Astrocyte (in vitro differentiated cells and primary cell): ENCODE data around the gene LRRC42. TPM values are rescaled to one million over a fixed set of nuclear protein-coding genes. Genes with fewer than 3 reads are reported as not detected.
"Not testable (repeated sequence)": the region's sequence is repeated elsewhere in the genome, so short reads cannot be mapped to it uniquely, and the experiment has no call there.

Experiments used
- DNase-seq: peaks from one replicate; pipeline ENCODE4 v3.0.0-alpha.2; 2010; ENCODE audit warnings: low read depth
- FAIRE-seq: peaks from 2 replicates; lab custom pipeline; 2011; peaks lifted over from hg19 to GRCh38; lab: Jason Lieb, UNC
- H2AFZ ChIP-seq: 2 replicates; pipeline ENCODE4 v1.6.0; 2012; ENCODE audit warnings: low read depth, low read length, inconsistent platforms
- H3K27ac ChIP-seq: 2 replicates; pipeline ENCODE4 v1.5.1; 2011; ENCODE audit warnings: low read depth, low read length, inconsistent platforms
- H3K27me3 ChIP-seq: 2 replicates; pipeline ENCODE4 v1.6.0; 2011; ENCODE audit warnings: low read length, inconsistent platforms; ENCODE audit not compliant: insufficient read depth
- H3K36me3 ChIP-seq: 2 replicates; pipeline ENCODE4 v1.5.1; 2011; ENCODE audit warnings: low read length, inconsistent platforms; ENCODE audit not compliant: insufficient read depth
- H3K4me1 ChIP-seq: 2 replicates; pipeline ENCODE4 v1.5.1; 2011; ENCODE audit warnings: low read length, inconsistent platforms; ENCODE audit not compliant: insufficient read depth
- H3K4me2 ChIP-seq: 2 replicates; pipeline ENCODE4 v1.6.0; 2012; ENCODE audit warnings: low read length, inconsistent platforms
- H3K4me3 ChIP-seq: 2 replicates; pipeline ENCODE4 v1.5.1; 2011; ENCODE audit warnings: low read depth, mild to moderate bottlenecking, low read length, inconsistent platforms; ENCODE audit not compliant: insufficient read depth
- H3K79me2 ChIP-seq: 2 replicates; pipeline ENCODE4 v1.6.0; 2012; ENCODE audit warnings: mild to moderate bottlenecking, low read length, inconsistent platforms; ENCODE audit not compliant: insufficient read depth
- H3K9ac ChIP-seq: 2 replicates; pipeline ENCODE4 v1.6.0; 2012; ENCODE audit warnings: mild to moderate bottlenecking, low read length, inconsistent platforms
- H3K9me3 ChIP-seq: 2 replicates; pipeline ENCODE4 v1.5.1; 2012; ENCODE audit warnings: low read depth, mild to moderate bottlenecking, low read length, inconsistent platforms; ENCODE audit not compliant: insufficient read depth
- H4K20me1 ChIP-seq: 2 replicates; pipeline ENCODE4 v1.6.0; 2012; ENCODE audit warnings: low read length, inconsistent platforms; ENCODE audit not compliant: insufficient read depth
- H3K27ac Mint-ChIP-seq: one replicate; pipeline ENCODE4 v1.8.0; 2021; ENCODE audit warnings: mild to moderate bottlenecking, mixed read lengths; ENCODE audit not compliant: unreplicated experiment
- H3K27me3 Mint-ChIP-seq: one replicate; pipeline ENCODE4 v1.8.0; 2021; ENCODE audit warnings: low read depth, mixed read lengths; ENCODE audit not compliant: unreplicated experiment
- H3K36me3 Mint-ChIP-seq: one replicate; pipeline ENCODE4 v1.8.0; 2021; ENCODE audit warnings: low read depth, mixed read lengths; ENCODE audit not compliant: unreplicated experiment
- H3K4me1 Mint-ChIP-seq: one replicate; pipeline ENCODE4 v1.8.0; 2021; ENCODE audit warnings: low read depth, mixed read lengths; ENCODE audit not compliant: unreplicated experiment
- H3K4me3 Mint-ChIP-seq: one replicate; pipeline ENCODE4 v1.8.0; 2021; ENCODE audit warnings: mild to moderate bottlenecking, moderate library complexity, mixed read lengths; ENCODE audit not compliant: unreplicated experiment
- H3K9me3 Mint-ChIP-seq: one replicate; pipeline ENCODE4 v1.8.0; 2021; ENCODE audit warnings: mild to moderate bottlenecking, mixed read lengths; ENCODE audit not compliant: unreplicated experiment
- CTCF ChIP-seq: IDR thresholded peaks from 2 replicates; pipeline ENCODE4 v1.5.1; 2011; ENCODE audit warnings: low read depth, mild to moderate bottlenecking, inconsistent platforms, low read length, moderate library complexity; ENCODE audit not compliant: insufficient read depth
- EZH2 ChIP-seq: IDR thresholded peaks from 2 replicates; pipeline ENCODE4 v1.6.1; 2012; ENCODE audit warnings: mild to moderate bottlenecking, low read length, inconsistent platforms; ENCODE audit not compliant: insufficient read depth
- total RNA-seq: library from RNA; stranded (reverse); gene quantifications from 2 replicates; pipeline ENCODE4 v1.2.1, GENCODE V29; 2021

The LRRC42 gene
- total RNA-seq, 1 donor from 2014 or later = 54.6 TPM

GRCh38 chr1:54002544-54003248 lies 56.5 kb downstream of the LRRC42 start:
- Histone ChIP-seq H2AFZ (no peak overlapping the region), H3K9ac (no peak overlapping the region), H3K36me3 (no peaks in the 10 kb centered on the region), H4K20me1 (no peaks in the 10 kb centered on the region), H3K27me3 (peaks cover 12% of the 10 kb centered on the region), H3K4me1 (no peaks in the 10 kb centered on the region), H3K9me3 (no peaks in the 10 kb centered on the region), H3K4me2 (no peak overlapping the region), H3K4me3 (no peak overlapping the region), H3K79me2 (no peaks in the 10 kb centered on the region), H3K27ac (no peak overlapping the region)
- H3K9me3 Mint-ChIP-seq = peaks cover 3% of the 10 kb centered on the region
- no peak for TF ChIP-seq CTCF
- no peaks in the 10 kb centered on the region for H3K4me1 Mint-ChIP-seq
- no peaks in the 10 kb centered on the region for H3K36me3 Mint-ChIP-seq
- DNase-seq (no peak), FAIRE-seq (no peak)
- no peak overlapping the region for H3K27ac Mint-ChIP-seq
- peaks cover 27% of the 10 kb centered on the region for H3K27me3 Mint-ChIP-seq
- no peak overlapping the region for H3K4me3 Mint-ChIP-seq

- Mint-ChIP-seq H3K4me1 (no peaks in the 10 kb centered on the region), H3K27me3 (peaks cover 30% of the 10 kb centered on the region), H3K4me3 (no peak overlapping the region), H3K36me3 (no peaks in the 10 kb centered on the region), H3K27ac (no peak overlapping the region), H3K9me3 (peaks cover 3% of the 10 kb centered on the region)
- FAIRE-seq = no peak
- Histone ChIP-seq H2AFZ (no peak overlapping the region), H3K36me3 (no peaks in the 10 kb centered on the region), H3K4me3 (no peak overlapping the region), H3K9me3 (no peaks in the 10 kb centered on the region), H3K27ac (no peak overlapping the region), H3K4me1 (no peaks in the 10 kb centered on the region), H3K27me3 (peaks cover 13% of the 10 kb centered on the region), H4K20me1 (no peaks in the 10 kb centered on the region), H3K9ac (no peak overlapping the region), H3K79me2 (no peaks in the 10 kb centered on the region), H3K4me2 (no peak overlapping the region)
- TF ChIP-seq EZH2 (no peak), CTCF (no peak)
- no peak for DNase-seq
These were observed 57.1 kb downstream of the LRRC42 start for GRCh38 chr1:54003249-54003646.

GRCh38 chr1:54003750-54004480 lies 57.8 kb downstream of the LRRC42 start:
- H3K27ac ChIP-seq, H3K4me1 Mint-ChIP-seq, H3K4me1 ChIP-seq, H3K9me3 ChIP-seq, H3K9ac ChIP-seq, H3K4me3 Mint-ChIP-seq, H3K4me2 ChIP-seq, H3K36me3 Mint-ChIP-seq, H3K27ac Mint-ChIP-seq, H4K20me1 ChIP-seq, H3K36me3 ChIP-seq, H2AFZ ChIP-seq, FAIRE-seq, DNase-seq, H3K9me3 Mint-ChIP-seq, H3K79me2 ChIP-seq, H3K4me3 ChIP-seq: not testable (repeated sequence)
- peaks cover 37% of the 10 kb centered on the region for H3K27me3 Mint-ChIP-seq
- peaks cover 17% of the 10 kb centered on the region for H3K27me3 ChIP-seq
